ENCODE data around the gene SDS.

The SDS gene

GRCh38 chr12:113388351-113388750, 15.3 kb downstream of the SDS start:
- Histone ChIP-seq H3K4me3 (ENCODE audit: low read length) (no peak overlapping the region), H3K27me3 (ENCODE audit: insufficient read depth, low read length) (no peaks in the 10 kb centered on the region), H3K4me1 (ENCODE audit: insufficient read depth, low read length) (no peaks in the 10 kb centered on the region), H3K36me3 (ENCODE audit: insufficient read depth, low read length) (peaks cover 19% of the 10 kb centered on the region), H3K9me3 (ENCODE audit: insufficient read depth, low read depth, low read length) (no peaks in the 10 kb centered on the region), H3K27ac (ENCODE audit: low read depth, low read length) (no peak overlapping the region), H3K9ac (ENCODE audit: low read depth, low read length) (no peak overlapping the region)
- WGBS = 94% methylated on average over 14 of the region's 14 CpGs

- Histone ChIP-seq H3K9me3 (ENCODE audit: insufficient read depth, low read depth, low read length) (no peaks in the 10 kb centered on the region), H3K4me3 (ENCODE audit: low read length) (no peak overlapping the region), H3K9ac (ENCODE audit: low read depth, low read length) (no peak overlapping the region), H3K27ac (ENCODE audit: low read depth, low read length) (no peak overlapping the region), H3K4me1 (ENCODE audit: insufficient read depth, low read length) (no peaks in the 10 kb centered on the region), H3K27me3 (ENCODE audit: insufficient read depth, low read length) (no peaks in the 10 kb centered on the region), H3K36me3 (ENCODE audit: insufficient read depth, low read length) (peaks cover 19% of the 10 kb centered on the region)
- 92% methylated on average over 11 of the region's 11 CpGs for whole genome bisulfite sequencing
Measured at GRCh38 chr12:113387631-113388030, 16.1 kb downstream of the SDS start.

- no peaks in the 10 kb centered on the region for H3K9me3 ChIP-seq (ENCODE audit: insufficient read depth, low read depth, low read length)
- 95% methylated on average over 12 of the region's 12 CpGs for WGBS
- no peaks in the 10 kb centered on the region for H3K27me3 ChIP-seq (ENCODE audit: insufficient read depth, low read length)
- H3K27ac ChIP-seq (ENCODE audit: low read depth, low read length) = no peak overlapping the region
- no peak overlapping the region for H3K9ac ChIP-seq (ENCODE audit: low read depth, low read length)
- no peak overlapping the region for H3K4me3 ChIP-seq (ENCODE audit: low read length)
- no peaks in the 10 kb centered on the region for H3K4me1 ChIP-seq (ENCODE audit: insufficient read depth, low read length)
- peaks cover 19% of the 10 kb centered on the region for H3K36me3 ChIP-seq (ENCODE audit: insufficient read depth, low read length)
Measured at GRCh38 chr12:113386866-113387566, 16.7 kb downstream of the SDS start.

- WGBS = 93% methylated on average over 6 of the region's 6 CpGs
- Histone ChIP-seq H3K27ac (ENCODE audit: low read depth, low read length) (no peak overlapping the region), H3K9me3 (ENCODE audit: insufficient read depth, low read depth, low read length) (no peaks in the 10 kb centered on the region), H3K27me3 (ENCODE audit: insufficient read depth, low read length) (no peaks in the 10 kb centered on the region), H3K4me3 (ENCODE audit: low read length) (no peak overlapping the region), H3K4me1 (ENCODE audit: insufficient read depth, low read length) (no peaks in the 10 kb centered on the region), H3K9ac (ENCODE audit: low read depth, low read length) (no peak overlapping the region), H3K36me3 (ENCODE audit: insufficient read depth, low read length) (peaks cover 18% of the 10 kb centered on the region)
Measured at GRCh38 chr12:113385282-113385882, 18.3 kb downstream of the SDS start.

GRCh38 chr12:113384778-113385177, 18.9 kb downstream of the SDS start:
- Histone ChIP-seq H3K9ac (ENCODE audit: low read depth, low read length) (no peak overlapping the region), H3K4me3 (ENCODE audit: low read length) (no peak overlapping the region), H3K9me3 (ENCODE audit: insufficient read depth, low read depth, low read length) (no peaks in the 10 kb centered on the region), H3K4me1 (ENCODE audit: insufficient read depth, low read length) (no peaks in the 10 kb centered on the region), H3K27me3 (ENCODE audit: insufficient read depth, low read length) (no peaks in the 10 kb centered on the region), H3K36me3 (ENCODE audit: insufficient read depth, low read length) (peaks cover 16% of the 10 kb centered on the region), H3K27ac (ENCODE audit: low read depth, low read length) (no peak overlapping the region)
- 93% methylated on average over 14 of the region's 14 CpGs for WGBS

- Histone ChIP-seq H3K9me3 (ENCODE audit: insufficient read depth, low read depth, low read length) (no peaks in the 10 kb centered on the region), H3K4me1 (ENCODE audit: insufficient read depth, low read length) (no peaks in the 10 kb centered on the region), H3K27ac (ENCODE audit: low read depth, low read length) (no peak overlapping the region), H3K4me3 (ENCODE audit: low read length) (no peak overlapping the region), H3K9ac (ENCODE audit: low read depth, low read length) (no peak overlapping the region), H3K27me3 (ENCODE audit: insufficient read depth, low read length) (no peaks in the 10 kb centered on the region), H3K36me3 (ENCODE audit: insufficient read depth, low read length) (peaks cover 23% of the 10 kb centered on the region)
- WGBS = 96% methylated on average over 4 of the region's 4 CpGs
Measured at GRCh38 chr12:113382206-113382605, 21.5 kb downstream of the SDS start.

GRCh38 chr12:113381220-113381619, 22.5 kb downstream of the SDS start:
- Histone ChIP-seq H3K27ac (ENCODE audit: low read depth, low read length) (no peak overlapping the region), H3K36me3 (ENCODE audit: insufficient read depth, low read length) (peaks cover 26% of the 10 kb centered on the region), H3K4me1 (ENCODE audit: insufficient read depth, low read length) (no peaks in the 10 kb centered on the region), H3K9me3 (ENCODE audit: insufficient read depth, low read depth, low read length) (no peaks in the 10 kb centered on the region), H3K9ac (ENCODE audit: low read depth, low read length) (no peak overlapping the region), H3K4me3 (ENCODE audit: low read length) (no peak overlapping the region), H3K27me3 (ENCODE audit: insufficient read depth, low read length) (no peaks in the 10 kb centered on the region)
- 69% methylated on average over 10 of the region's 11 CpGs for WGBS

GRCh38 chr12:113378291-113378690, 25.4 kb downstream of the SDS start:
- Histone ChIP-seq H3K4me3 (ENCODE audit: low read length) (no peak overlapping the region), H3K36me3 (ENCODE audit: insufficient read depth, low read length) (peaks cover 29% of the 10 kb centered on the region), H3K9ac (ENCODE audit: low read depth, low read length) (no peak overlapping the region), H3K4me1 (ENCODE audit: insufficient read depth, low read length) (no peaks in the 10 kb centered on the region), H3K27ac (ENCODE audit: low read depth, low read length) (no peak overlapping the region), H3K9me3 (ENCODE audit: insufficient read depth, low read depth, low read length) (no peaks in the 10 kb centered on the region), H3K27me3 (ENCODE audit: insufficient read depth, low read length) (no peaks in the 10 kb centered on the region)
- WGBS = 94% methylated on average over 3 of the region's 3 CpGs

GRCh38 chr12:113374823-113375428, 28.8 kb downstream of the SDS start:
- Histone ChIP-seq H3K4me3 (ENCODE audit: low read length) (no peak overlapping the region), H3K9me3 (ENCODE audit: insufficient read depth, low read depth, low read length) (no peaks in the 10 kb centered on the region), H3K9ac (ENCODE audit: low read depth, low read length) (no peak overlapping the region), H3K27me3 (ENCODE audit: insufficient read depth, low read length) (no peaks in the 10 kb centered on the region), H3K36me3 (ENCODE audit: insufficient read depth, low read length) (peaks cover 33% of the 10 kb centered on the region), H3K4me1 (ENCODE audit: insufficient read depth, low read length) (no peaks in the 10 kb centered on the region), H3K27ac (ENCODE audit: low read depth, low read length) (no peak overlapping the region)
- WGBS = 96% methylated on average over 4 of the region's 4 CpGs

- Histone ChIP-seq H3K9me3 (ENCODE audit: insufficient read depth, low read depth, low read length) (no peaks in the 10 kb centered on the region), H3K4me1 (ENCODE audit: insufficient read depth, low read length) (no peaks in the 10 kb centered on the region), H3K36me3 (ENCODE audit: insufficient read depth, low read length) (peaks cover 30% of the 10 kb centered on the region), H3K27me3 (ENCODE audit: insufficient read depth, low read length) (no peaks in the 10 kb centered on the region), H3K9ac (ENCODE audit: low read depth, low read length) (no peak overlapping the region), H3K4me3 (ENCODE audit: low read length) (no peak overlapping the region), H3K27ac (ENCODE audit: low read depth, low read length) (no peak overlapping the region)
- 85% methylated on average over 3 of the region's 3 CpGs for WGBS
Measured at GRCh38 chr12:113373969-113374368, 29.7 kb downstream of the SDS start.

GRCh38 chr12:113373440-113373839, 30.2 kb downstream of the SDS start:
- H3K27ac ChIP-seq (ENCODE audit: low read depth, low read length) = no peak overlapping the region
- H3K4me1 ChIP-seq (ENCODE audit: insufficient read depth, low read length) = no peaks in the 10 kb centered on the region
- 87% methylated on average over 3 of the region's 3 CpGs for WGBS
- no peaks in the 10 kb centered on the region for H3K9me3 ChIP-seq (ENCODE audit: insufficient read depth, low read depth, low read length)
- no peaks in the 10 kb centered on the region for H3K27me3 ChIP-seq (ENCODE audit: insufficient read depth, low read length)
- no peak overlapping the region for H3K9ac ChIP-seq (ENCODE audit: low read depth, low read length)
- no peak overlapping the region for H3K4me3 ChIP-seq (ENCODE audit: low read length)
- peaks cover 30% of the 10 kb centered on the region for H3K36me3 ChIP-seq (ENCODE audit: insufficient read depth, low read length)

Measured in HUES64 (cell line).